ENCODE data around the gene BBIP1.
A peak's percentile ranks its signal among the peaks of the same experiment; 100 is the strongest.

BBIP1 gene

GRCh38 chr10:110859973-110860376 is 59.0 kb downstream of the BBIP1 start:
- Histone ChIP-seq H3K36me3 (ENCODE audit: control insufficient read depth, low read length) (no peaks in the 10 kb centered on the region; the same call in 1 of the 2 replicates), H3K4me2 (ENCODE audit: low read length) (peak overlapping the region; percentile 82), H3K4me1 (ENCODE audit: control insufficient read depth, low read length) (peaks cover 84% of the 10 kb centered on the region), H3F3A (ENCODE audit: control insufficient read depth, insufficient read depth) (peaks cover 33% of the 10 kb centered on the region), H3K27me3 (ENCODE audit: control insufficient read depth, low read length) (no peaks in the 10 kb centered on the region), H3K4me3 (ENCODE audit: low read length) (peak overlapping the region; percentile 61), H3K9me3 (ENCODE audit: control insufficient read depth, insufficient read depth, low read length) (no peaks in the 10 kb centered on the region; the same call in 1 of the 2 replicates), H3K27ac (ENCODE audit: low read depth, low read length) (peak overlapping the region; percentile 93), H4K20me1 (ENCODE audit: control insufficient read depth, insufficient read depth, low read depth, low read length) (no peaks in the 10 kb centered on the region), H3K9me2 (replicated peaks; ENCODE audit: control insufficient read depth, low read length) (no peaks in the 10 kb centered on the region), H3K79me2 (ENCODE audit: control insufficient read depth, low read length) (no peaks in the 10 kb centered on the region)
- TF ChIP-seq, protein P1, sequence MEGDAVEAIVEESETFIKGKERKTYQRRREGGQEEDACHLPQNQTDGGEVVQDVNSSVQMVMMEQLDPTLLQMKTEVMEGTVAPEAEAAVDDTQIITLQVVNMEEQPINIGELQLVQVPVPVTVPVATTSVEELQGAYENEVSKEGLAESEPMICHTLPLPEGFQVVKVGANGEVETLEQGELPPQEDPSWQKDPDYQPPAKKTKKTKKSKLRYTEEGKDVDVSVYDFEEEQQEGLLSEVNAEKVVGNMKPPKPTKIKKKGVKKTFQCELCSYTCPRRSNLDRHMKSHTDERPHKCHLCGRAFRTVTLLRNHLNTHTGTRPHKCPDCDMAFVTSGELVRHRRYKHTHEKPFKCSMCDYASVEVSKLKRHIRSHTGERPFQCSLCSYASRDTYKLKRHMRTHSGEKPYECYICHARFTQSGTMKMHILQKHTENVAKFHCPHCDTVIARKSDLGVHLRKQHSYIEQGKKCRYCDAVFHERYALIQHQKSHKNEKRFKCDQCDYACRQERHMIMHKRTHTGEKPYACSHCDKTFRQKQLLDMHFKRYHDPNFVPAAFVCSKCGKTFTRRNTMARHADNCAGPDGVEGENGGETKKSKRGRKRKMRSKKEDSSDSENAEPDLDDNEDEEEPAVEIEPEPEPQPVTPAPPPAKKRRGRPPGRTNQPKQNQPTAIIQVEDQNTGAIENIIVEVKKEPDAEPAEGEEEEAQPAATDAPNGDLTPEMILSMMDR (IDR thresholded peaks at IDR 0.05; ENCODE audit: low read depth, low read length, poor library complexity, severe bottlenecking) = no peak
- no peak for TF ChIP-seq EZH2phosphoT487 (IDR thresholded peaks at IDR 0.05; ENCODE audit: borderline replicate concordance, low read length)

DNA sequence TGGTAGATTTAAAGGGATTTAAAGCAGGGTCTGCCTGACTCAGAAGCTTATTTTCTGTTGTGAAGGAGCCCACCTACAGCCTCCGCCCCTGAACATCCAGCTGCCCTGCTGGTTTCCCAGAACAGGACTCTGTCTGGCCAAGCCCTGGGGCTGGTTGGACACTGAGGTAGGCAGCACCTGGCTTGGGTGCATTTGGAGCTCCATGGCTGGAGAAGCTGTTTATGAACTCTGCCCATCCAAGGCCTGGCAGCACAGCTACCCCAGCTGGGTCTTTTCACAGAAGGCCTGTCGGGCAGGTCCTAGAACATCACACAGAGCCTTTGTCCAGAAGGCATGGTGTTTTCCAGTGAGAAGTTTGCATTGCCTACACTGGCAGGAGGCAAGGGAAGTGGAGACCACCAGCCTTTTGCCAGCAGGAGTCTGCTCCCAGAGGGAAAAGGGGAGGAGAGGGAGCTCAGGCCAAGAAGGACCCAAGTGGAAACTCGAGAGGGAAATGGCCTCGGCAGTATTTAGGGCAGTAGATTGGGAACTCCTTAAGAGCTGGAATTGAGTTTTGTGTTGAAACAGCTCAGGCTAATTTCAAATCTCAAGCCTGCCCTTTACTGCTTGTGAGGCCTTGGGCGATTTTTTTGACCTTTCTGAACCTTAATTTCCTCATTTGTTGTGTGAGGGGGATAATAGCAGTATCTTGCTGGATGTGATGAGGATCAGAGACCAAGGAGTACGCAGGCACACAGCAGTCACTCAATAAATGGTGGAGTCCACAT is 59.6 kb downstream of the BBIP1 start:
- Histone ChIP-seq H3K36me3 (ENCODE audit: control insufficient read depth, low read length) (no peaks in the 10 kb centered on the region; the same call in 1 of the 2 replicates), H3K4me2 (ENCODE audit: low read length) (peak overlapping the region; percentile 82), H3K27ac (ENCODE audit: low read depth, low read length) (peak overlapping the region; percentile 93), H3K27me3 (ENCODE audit: control insufficient read depth, low read length) (no peaks in the 10 kb centered on the region), H3K4me1 (ENCODE audit: control insufficient read depth, low read length) (peaks cover 84% of the 10 kb centered on the region), H3K9me2 (replicated peaks; ENCODE audit: control insufficient read depth, low read length) (no peaks in the 10 kb centered on the region), H4K20me1 (ENCODE audit: control insufficient read depth, insufficient read depth, low read depth, low read length) (no peaks in the 10 kb centered on the region), H3K9me3 (ENCODE audit: control insufficient read depth, insufficient read depth, low read length) (no peaks in the 10 kb centered on the region; the same call in 1 of the 2 replicates), H3F3A (ENCODE audit: control insufficient read depth, insufficient read depth) (peaks cover 31% of the 10 kb centered on the region), H3K79me2 (ENCODE audit: control insufficient read depth, low read length) (no peaks in the 10 kb centered on the region), H3K4me3 (ENCODE audit: low read length) (peak overlapping the region; percentile 61)
- no peak for TF ChIP-seq EZH2phosphoT487 (IDR thresholded peaks at IDR 0.05; ENCODE audit: borderline replicate concordance, low read length)

DNA sequence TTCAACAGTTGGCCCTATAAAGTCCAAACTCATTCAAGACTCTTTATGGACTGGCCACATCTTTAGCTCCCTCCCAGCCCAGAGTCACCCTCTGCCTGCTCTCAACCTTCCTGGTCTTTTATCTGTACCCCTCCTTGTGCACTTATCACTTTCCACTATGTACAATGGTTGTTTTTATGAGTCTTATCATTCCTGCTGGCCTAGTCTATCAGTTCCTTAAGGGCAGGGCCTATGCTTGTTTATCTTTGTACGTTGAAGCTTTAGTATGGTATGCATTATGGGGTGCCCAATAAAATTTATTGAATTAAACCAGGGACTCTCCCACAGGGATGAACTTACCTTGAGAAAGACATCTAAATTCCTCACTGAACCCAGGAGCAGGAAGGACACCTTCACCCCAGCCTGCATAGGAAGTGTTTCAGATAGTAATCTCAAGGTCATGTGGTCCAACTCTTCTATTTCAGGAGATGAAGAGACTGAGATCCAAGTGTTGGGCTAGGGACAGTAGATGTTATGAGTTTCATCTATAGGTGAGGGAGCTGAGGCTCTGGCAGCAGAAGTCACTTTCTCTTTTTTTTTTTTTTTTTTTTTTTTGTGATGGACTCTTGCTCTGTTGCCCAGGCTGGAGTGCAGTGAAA is 60.6 kb downstream of the BBIP1 start:
- peak overlapping the region; percentile 93 for H3K27ac ChIP-seq (ENCODE audit: low read depth, low read length)
- H4K20me1 ChIP-seq (ENCODE audit: control insufficient read depth, insufficient read depth, low read depth, low read length) = no peaks in the 10 kb centered on the region
- H3K9me3 ChIP-seq (ENCODE audit: control insufficient read depth, insufficient read depth, low read length) = no peaks in the 10 kb centered on the region; the same call in 1 of the 2 replicates
- H3K27me3 ChIP-seq (ENCODE audit: control insufficient read depth, low read length) = no peaks in the 10 kb centered on the region
- no peaks in the 10 kb centered on the region for H3K9me2 ChIP-seq (replicated peaks; ENCODE audit: control insufficient read depth, low read length)
- TF ChIP-seq, protein P1 (IDR thresholded peaks at IDR 0.05; ENCODE audit: low read depth, low read length, poor library complexity, severe bottlenecking) = no peak
- no peak for TF ChIP-seq EZH2phosphoT487 (IDR thresholded peaks at IDR 0.05; ENCODE audit: borderline replicate concordance, low read length)
- no peaks in the 10 kb centered on the region for H3K79me2 ChIP-seq (ENCODE audit: control insufficient read depth, low read length)
- H3K4me3 ChIP-seq (ENCODE audit: low read length) = peak overlapping the region; percentile 46
- H3K4me1 ChIP-seq (ENCODE audit: control insufficient read depth, low read length) = peaks cover 83% of the 10 kb centered on the region
- H3K36me3 ChIP-seq (ENCODE audit: control insufficient read depth, low read length) = no peaks in the 10 kb centered on the region; the same call in 1 of the 2 replicates
- peaks cover 31% of the 10 kb centered on the region for H3F3A ChIP-seq (ENCODE audit: control insufficient read depth, insufficient read depth)
- H3K4me2 ChIP-seq (ENCODE audit: low read length) = peak overlapping the region; percentile 82
